ENCODE data around the gene MAPK11.

Gene MAPK11

GRCh38 chr22:50246242-50247175 lies 23.7 kb downstream of the MAPK11 start:
- DNase-seq, result no peak

GRCh38 chr22:50245214-50246072 lies 24.7 kb downstream of the MAPK11 start:
- peak; percentile 54 for DNase-seq

GRCh38 chr22:50244420-50245213 lies 25.6 kb downstream of the MAPK11 start, which contains the start of gene TUBGCP6:
Gene TUBGCP6 (minus strand): TSS chr22:50245023. CDS start chr22:50244459, 564 bp downstream.
- DNase-seq, result peak; percentile 79

GRCh38 chr22:50243685-50244419 lies 26.3 kb downstream of the MAPK11 start:
- DNase-seq, result no peak

GRCh38 chr22:50242406-50242949 lies 27.7 kb downstream of the MAPK11 start:
- no peak for DNase-seq

GRCh38 chr22:50238755-50239154 lies 31.4 kb downstream of the MAPK11 start:
- no peak for DNase-seq

- no peak for DNase-seq
Measured at GRCh38 chr22:50236731-50237409, 33.3 kb downstream of the MAPK11 start.

GRCh38 chr22:50233223-50233622 lies 37.0 kb downstream of the MAPK11 start:
- no peak for DNase-seq

GRCh38 chr22:50232481-50233151 lies 37.6 kb downstream of the MAPK11 start:
- no peak for DNase-seq

GRCh38 chr22:50229370-50229769 lies 40.8 kb downstream of the MAPK11 start:
- no peak for DNase-seq

- DNase-seq, result no peak
Measured at GRCh38 chr22:50228366-50228765, 41.8 kb downstream of the MAPK11 start.

GRCh38 chr22:50227579-50228215 lies 42.5 kb downstream of the MAPK11 start:
- DNase-seq, result no peak

GRCh38 chr22:50226875-50227165 lies 43.4 kb downstream of the MAPK11 start:
- DNase-seq, result no peak

- no peak for DNase-seq
Measured at GRCh38 chr22:50226063-50226874, 43.9 kb downstream of the MAPK11 start.

GRCh38 chr22:50225200-50225969 lies 44.8 kb downstream of the MAPK11 start:
- no peak for DNase-seq

GRCh38 chr22:50224071-50224470 lies 46.1 kb downstream of the MAPK11 start:
- DNase-seq, result no peak

- DNase-seq, result no peak
Measured at GRCh38 chr22:50222508-50222907, 47.7 kb downstream of the MAPK11 start.

Data from SHP77 treated with DMSO at 0.1 percent for 48 hours (cell line).